MM.1S (cell line): Measurements from ENCODE around the gene SIX1.

Source experiments
- DNase-seq: peaks from one replicate; pipeline ENCODE4 v3.0.0-alpha.2; 2015
- H2AFZ ChIP-seq: fragments of 300-600 bp; sonication (generic); 2 replicates; pipeline ENCODE4 v1.6.0; 2016; ENCODE audit warnings: antibody characterized with exemption, low read length
- H3F3A ChIP-seq: fragments of 300-600 bp; sonication (generic); 2 replicates; pipeline ENCODE4 v1.6.1; 2016; ENCODE audit warnings: mild to moderate bottlenecking, antibody characterized with exemption, low read length, moderate library complexity, mixed read lengths; ENCODE audit not compliant: insufficient read depth
- H3K27ac ChIP-seq: fragments of 300-600 bp; sonication (generic); 2 replicates; pipeline ENCODE4 v1.5.1; 2016; ENCODE audit warnings: mild to moderate bottlenecking, low read length
- H3K27me3 ChIP-seq: fragments of 300-600 bp; sonication (generic); replicated peaks from 2 replicates; pipeline ENCODE4 v1.6.0; 2016; ENCODE audit warnings: low read length; ENCODE audit not compliant: insufficient read depth
- H3K36me3 ChIP-seq: fragments of 300-600 bp; sonication (generic); replicated peaks from 2 replicates; pipeline ENCODE4 v1.6.1; 2016; ENCODE audit warnings: mild to moderate bottlenecking, low read length, mixed read lengths; ENCODE audit not compliant: insufficient read depth
- H3K4me1 ChIP-seq: fragments of 300-600 bp; sonication (generic); 2 replicates; pipeline ENCODE4 v1.6.1; 2016; ENCODE audit warnings: low read length, mixed read lengths
- H3K4me2 ChIP-seq: fragments of 300-600 bp; sonication (generic); 2 replicates; pipeline ENCODE4 v1.6.0; 2016; ENCODE audit warnings: low read depth, low read length
- H3K4me3 ChIP-seq: fragments of 300-600 bp; sonication (generic); 2 replicates; pipeline ENCODE4 v1.5.1; 2016; ENCODE audit warnings: low read length, mixed read lengths
- H3K79me2 ChIP-seq: fragments of 300-600 bp; sonication (generic); 2 replicates; pipeline ENCODE4 v1.6.1; 2016; ENCODE audit warnings: mixed run types, low read length, mixed read lengths
- H3K9ac ChIP-seq: fragments of 300-600 bp; sonication (generic); 2 replicates; pipeline ENCODE4 v1.6.1; 2016; ENCODE audit warnings: low read length, mixed read lengths
- H3K9me2 ChIP-seq: fragments of 300-600 bp; sonication (generic); replicated peaks from 2 replicates; pipeline ENCODE4 v1.6.1; 2016; ENCODE audit warnings: mild to moderate bottlenecking, low read length, mixed read lengths; ENCODE audit not compliant: insufficient read depth
- H3K9me3 ChIP-seq: fragments of 300-600 bp; sonication (generic); replicated peaks from 2 replicates; pipeline ENCODE4 v1.6.1; 2016; ENCODE audit warnings: mild to moderate bottlenecking, low read length, mixed read lengths; ENCODE audit not compliant: insufficient read depth
- H4K20me1 ChIP-seq: fragments of 300-600 bp; sonication (generic); 2 replicates; pipeline ENCODE4 v1.6.1; 2016; ENCODE audit warnings: mild to moderate bottlenecking, low read length, moderate library complexity, mixed read lengths; ENCODE audit not compliant: insufficient read depth
- EZH2 ChIP-seq: fragments of 300-600 bp; sonication (generic); optimal IDR thresholded peaks from 2 replicates; pipeline ENCODE3; 2017; ENCODE audit warnings: low read depth, mild to moderate bottlenecking, antibody characterized with exemption, low read length, mixed read lengths
- EZH2phosphoT487 ChIP-seq: fragments of 300-600 bp; sonication (generic); IDR thresholded peaks from 2 replicates; pipeline ENCODE4 v1.6.1; 2018; ENCODE audit warnings: antibody characterized with exemption, low read length
- TF ChIP-seq, protein P1 (sequence below): fragments of 300-600 bp; sonication (generic); IDR thresholded peaks from 2 replicates; pipeline ENCODE4 v1.5.1; 2016; ENCODE audit warnings: antibody characterized with exemption, low read length, mixed read lengths

The SIX1 gene

DNA sequence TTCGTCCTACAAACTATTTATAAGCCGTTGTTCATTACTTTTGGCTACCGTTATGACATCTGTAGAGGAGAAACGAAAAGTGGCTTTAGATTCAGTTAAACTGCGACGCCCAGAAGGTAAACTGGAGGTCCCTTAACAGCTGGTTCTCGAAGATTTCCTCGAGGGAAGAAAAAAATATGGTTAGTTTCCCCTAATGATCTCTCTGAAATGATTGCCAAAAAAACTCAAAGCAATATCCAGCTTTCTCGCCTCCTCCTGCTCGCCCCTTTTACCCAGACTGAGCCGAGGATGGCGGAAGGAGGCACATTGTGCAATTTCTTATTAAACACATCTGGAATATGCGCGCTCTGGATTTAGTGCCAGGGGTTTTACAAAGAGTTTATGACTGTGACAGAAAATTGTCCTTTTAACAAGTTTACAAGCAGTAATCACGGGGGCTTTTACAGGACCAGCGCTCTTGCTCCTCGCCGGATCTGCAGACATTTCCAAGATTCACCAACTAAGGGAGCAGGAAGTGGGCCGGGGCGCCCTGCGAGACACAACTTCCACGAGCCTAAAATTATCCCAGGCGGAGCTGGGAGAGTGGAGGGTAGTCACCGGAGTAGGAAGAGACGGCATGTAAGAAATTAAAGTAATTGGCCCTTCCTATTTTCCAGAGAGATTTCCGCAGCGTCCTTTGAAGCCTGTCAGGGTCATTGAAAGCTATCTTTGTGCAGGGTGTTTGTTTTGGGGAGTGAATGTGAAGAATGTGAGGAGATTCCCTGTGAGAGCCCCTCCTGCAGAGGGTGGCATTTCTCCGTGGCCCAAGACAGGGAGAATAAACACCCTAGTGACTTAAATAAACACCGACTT is 5.6 kb downstream of the SIX1 start:
- Histone ChIP-seq H3K79me2 (no peaks in the 10 kb centered on the region), H3K4me1 (peaks cover 14% of the 10 kb centered on the region), H3K9me2 (no peaks in the 10 kb centered on the region), H3F3A (peaks cover 13% of the 10 kb centered on the region), H3K4me2 (peak overlapping the region; percentile 41; the same call in 1 of the 2 replicates), H3K9ac (no peak overlapping the region), H3K4me3 (no peak overlapping the region), H3K27ac (peak overlapping the region; percentile 81; the same call in 1 of the 2 replicates), H3K27me3 (no peaks in the 10 kb centered on the region), H2AFZ (no peak overlapping the region), H3K36me3 (no peaks in the 10 kb centered on the region), H3K9me3 (no peaks in the 10 kb centered on the region), H4K20me1 (no peaks in the 10 kb centered on the region)
- TF ChIP-seq EZH2phosphoT487 (no peak), EZH2 (no peak)
- TF ChIP-seq, protein P1, sequence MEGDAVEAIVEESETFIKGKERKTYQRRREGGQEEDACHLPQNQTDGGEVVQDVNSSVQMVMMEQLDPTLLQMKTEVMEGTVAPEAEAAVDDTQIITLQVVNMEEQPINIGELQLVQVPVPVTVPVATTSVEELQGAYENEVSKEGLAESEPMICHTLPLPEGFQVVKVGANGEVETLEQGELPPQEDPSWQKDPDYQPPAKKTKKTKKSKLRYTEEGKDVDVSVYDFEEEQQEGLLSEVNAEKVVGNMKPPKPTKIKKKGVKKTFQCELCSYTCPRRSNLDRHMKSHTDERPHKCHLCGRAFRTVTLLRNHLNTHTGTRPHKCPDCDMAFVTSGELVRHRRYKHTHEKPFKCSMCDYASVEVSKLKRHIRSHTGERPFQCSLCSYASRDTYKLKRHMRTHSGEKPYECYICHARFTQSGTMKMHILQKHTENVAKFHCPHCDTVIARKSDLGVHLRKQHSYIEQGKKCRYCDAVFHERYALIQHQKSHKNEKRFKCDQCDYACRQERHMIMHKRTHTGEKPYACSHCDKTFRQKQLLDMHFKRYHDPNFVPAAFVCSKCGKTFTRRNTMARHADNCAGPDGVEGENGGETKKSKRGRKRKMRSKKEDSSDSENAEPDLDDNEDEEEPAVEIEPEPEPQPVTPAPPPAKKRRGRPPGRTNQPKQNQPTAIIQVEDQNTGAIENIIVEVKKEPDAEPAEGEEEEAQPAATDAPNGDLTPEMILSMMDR = no peak
- no peak for DNase-seq

DNA sequence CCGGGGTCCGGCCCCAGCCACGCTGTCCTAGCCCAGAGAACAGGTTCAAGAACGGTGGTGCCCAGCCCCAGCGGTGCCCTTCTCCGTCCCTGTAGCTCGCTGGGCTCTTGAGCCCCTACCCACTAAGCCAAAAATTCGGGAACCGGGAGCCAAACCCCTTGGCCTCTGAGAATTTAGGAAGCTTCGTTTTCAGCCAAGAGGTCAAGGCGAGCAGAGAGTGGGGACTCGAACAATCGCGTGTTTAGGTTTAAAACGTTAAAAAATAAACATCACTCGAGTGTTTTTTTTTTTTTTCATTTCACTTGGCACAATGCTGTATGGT is 6.2 kb downstream of the SIX1 start:
- no peaks in the 10 kb centered on the region for H3K9me2 ChIP-seq
- H3K27me3 ChIP-seq = no peaks in the 10 kb centered on the region
- H3K9ac ChIP-seq = no peak overlapping the region
- H3F3A ChIP-seq = peaks cover 13% of the 10 kb centered on the region
- H2AFZ ChIP-seq = no peak overlapping the region
- H4K20me1 ChIP-seq = no peaks in the 10 kb centered on the region
- H3K4me3 ChIP-seq = no peak overlapping the region
- no peaks in the 10 kb centered on the region for H3K36me3 ChIP-seq
- H3K79me2 ChIP-seq = no peaks in the 10 kb centered on the region
- no peak overlapping the region for H3K27ac ChIP-seq
- peaks cover 14% of the 10 kb centered on the region for H3K4me1 ChIP-seq
- no peak overlapping the region for H3K4me2 ChIP-seq
- TF ChIP-seq EZH2 (no peak), EZH2phosphoT487 (no peak)
- TF ChIP-seq, protein P1 = no peak
- H3K9me3 ChIP-seq = no peaks in the 10 kb centered on the region
- no peak for DNase-seq

DNA sequence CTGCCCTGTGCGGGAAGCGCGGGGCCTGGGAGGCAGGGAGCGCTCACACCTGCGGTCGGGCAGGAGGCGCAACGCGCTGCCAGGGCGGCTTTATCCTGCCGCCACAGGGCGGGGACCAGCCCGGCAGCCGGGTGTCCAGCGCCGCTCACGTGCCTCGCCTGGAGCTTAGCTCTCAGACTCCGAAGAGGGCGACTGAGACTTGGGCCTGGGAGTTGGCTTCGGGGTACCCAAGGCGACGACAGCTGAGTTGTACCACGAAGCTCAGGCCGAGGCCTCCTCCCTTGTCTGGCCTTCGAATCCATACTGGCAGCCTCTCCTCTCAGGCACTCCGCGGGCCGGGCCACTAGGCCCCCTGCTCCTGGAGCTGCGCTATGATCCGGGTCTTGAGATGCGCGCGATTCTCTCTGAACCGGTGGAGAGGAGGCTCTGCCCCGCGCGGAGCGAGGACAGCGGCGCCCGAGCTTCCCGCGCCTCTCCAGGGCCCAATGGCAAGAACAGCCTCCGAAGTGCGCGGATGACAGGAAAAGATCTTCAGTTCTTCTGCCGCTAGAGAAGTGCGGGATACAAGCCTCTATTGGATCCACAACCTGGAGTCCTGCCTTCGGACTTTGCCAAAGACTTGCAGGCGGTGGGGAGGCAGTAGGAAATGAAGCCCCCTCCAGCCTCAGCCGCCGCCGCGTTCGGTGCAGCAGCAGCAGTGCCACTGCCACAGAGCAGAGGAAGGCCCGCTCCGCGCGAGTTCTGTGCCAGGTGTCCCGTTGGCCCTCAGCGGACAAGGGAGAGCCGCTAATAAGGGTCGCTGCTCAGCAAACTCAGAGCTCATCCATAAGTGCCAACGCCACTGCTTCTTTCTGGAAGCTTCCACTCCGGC is 6.8 kb downstream of the SIX1 start:
- Histone ChIP-seq H4K20me1 (no peaks in the 10 kb centered on the region), H3K36me3 (no peaks in the 10 kb centered on the region), H3K27ac (no peak overlapping the region), H3K27me3 (no peaks in the 10 kb centered on the region), H3K79me2 (no peaks in the 10 kb centered on the region), H3K9me3 (no peaks in the 10 kb centered on the region), H3K9me2 (no peaks in the 10 kb centered on the region), H3K9ac (no peak overlapping the region), H3F3A (peaks cover 13% of the 10 kb centered on the region), H3K4me2 (no peak overlapping the region), H3K4me3 (no peak overlapping the region), H3K4me1 (peaks cover 14% of the 10 kb centered on the region), H2AFZ (no peak overlapping the region)
- no peak for DNase-seq
- TF ChIP-seq, protein P1 = no peak
- TF ChIP-seq EZH2 = no peak
